Neural cell (in vitro differentiated cells): ENCODE results near the gene PRM1. TPM values are rescaled to one million over a fixed set of nuclear protein-coding genes. Genes with fewer than 3 reads are reported as not detected.

Experiments used
- H2AFZ ChIP-seq: fragments of 200-600, 300-800 bp; sonication (generic), shearing (Covaris generic); 2 replicates; pipeline ENCODE4 v1.6.0; 2014; ENCODE audit warnings: low read depth, mild to moderate bottlenecking, antibody characterized with exemption, low read length, moderate library complexity
- H3F3A ChIP-seq: fragments of 200-600 bp; shearing (Covaris generic); 2 replicates; pipeline ENCODE4 v1.6.1; 2016; ENCODE audit warnings: mild to moderate bottlenecking, moderate library complexity, mixed read lengths, antibody characterized with exemption, low read length; ENCODE audit not compliant: insufficient read depth, poor library complexity, severe bottlenecking
- H3K27ac ChIP-seq: fragments of 200-600, 300-800 bp; sonication (generic), shearing (Covaris generic); 2 replicates; pipeline ENCODE4 v1.5.1; 2014; ENCODE audit warnings: mild to moderate bottlenecking, low read length, moderate library complexity
- H3K27me3 ChIP-seq: fragments of 300-800, 200-600 bp; sonication (generic), shearing (Covaris generic); 2 replicates; pipeline ENCODE4 v1.6.0; 2014; ENCODE audit warnings: mild to moderate bottlenecking, low read depth, low read length, moderate library complexity; ENCODE audit not compliant: insufficient read depth
- H3K36me3 ChIP-seq: fragments of 300-800, 200-600 bp; sonication (generic), shearing (Covaris generic); 2 replicates; pipeline ENCODE4 v1.5.1; 2014; ENCODE audit warnings: mild to moderate bottlenecking, antibody characterized with exemption, low read length, moderate library complexity; ENCODE audit not compliant: insufficient read depth
- H3K4me2 ChIP-seq: fragments of 300-800, 200-600 bp; sonication (generic), shearing (Covaris generic); 2 replicates; pipeline ENCODE4 v1.6.0; 2014; ENCODE audit warnings: mild to moderate bottlenecking, low read length
- H3K4me3 ChIP-seq: fragments of 300-800, 200-600 bp; sonication (generic), shearing (Covaris generic); 2 replicates; pipeline ENCODE4 v1.5.1; 2014; ENCODE audit warnings: mild to moderate bottlenecking, low read length, moderate library complexity
- H3K79me2 ChIP-seq: fragments of 200-600 bp; shearing (Covaris generic); replicated peaks from 2 replicates; pipeline ENCODE4 v1.6.0; 2014; ENCODE audit warnings: mild to moderate bottlenecking, low read length, moderate library complexity; ENCODE audit not compliant: insufficient read depth
- H3K9ac ChIP-seq: fragments of 300-800, 200-600 bp; sonication (generic), shearing (Covaris generic); 2 replicates; pipeline ENCODE4 v1.6.1; 2016; ENCODE audit warnings: mild to moderate bottlenecking, low read length, mixed read lengths
- H3K9me2 ChIP-seq: fragments of 200-600 bp; shearing (Covaris generic); 2 replicates; pipeline ENCODE4 v1.6.1; 2016; ENCODE audit warnings: mild to moderate bottlenecking, low read length, mixed read lengths; ENCODE audit not compliant: insufficient read depth
- H3K9me3 ChIP-seq: fragments of 200-600, 300-800 bp; sonication (generic), shearing (Covaris generic); 2 replicates; pipeline ENCODE4 v1.6.1; 2016; ENCODE audit warnings: mild to moderate bottlenecking, mixed run types, low read length, moderate library complexity, mixed read lengths
- H4K20me1 ChIP-seq: fragments of 200-600 bp; shearing (Covaris generic); 2 replicates; pipeline ENCODE4 v1.6.1; 2016; ENCODE audit warnings: mild to moderate bottlenecking, mixed run types; ENCODE audit not compliant: insufficient read depth
- CTCF ChIP-seq: fragments of 450-650 bp; IDR thresholded peaks from 2 replicates; pipeline ENCODE4 v1.5.1; 2014; ENCODE audit warnings: antibody characterized with exemption, mild to moderate bottlenecking, moderate library complexity; ENCODE audit not compliant: poor library complexity, severe bottlenecking
- EP300 ChIP-seq: fragments of 450-650 bp; conservative IDR thresholded peaks from 2 replicates; pipeline ENCODE4 v1.6.1; 2014; ENCODE audit warnings: antibody characterized with exemption, mild to moderate bottlenecking, moderate library complexity; ENCODE audit not compliant: poor library complexity, severe bottlenecking
- EZH2 ChIP-seq: fragments of 200-600, 300-800 bp; shearing (Covaris generic), sonication (generic); IDR thresholded peaks from 2 replicates; pipeline ENCODE4 v1.6.1; 2014; ENCODE audit warnings: antibody characterized with exemption, low read length, borderline replicate concordance, mild to moderate bottlenecking; ENCODE audit not compliant: insufficient read depth, poor library complexity, severe bottlenecking
- MXI1 ChIP-seq: fragments of 450-650 bp; conservative IDR thresholded peaks from 2 replicates; pipeline ENCODE4 v1.6.1; 2014; ENCODE audit warnings: antibody characterized with exemption, mild to moderate bottlenecking; ENCODE audit not compliant: poor library complexity, severe bottlenecking
- POLR2AphosphoS5 ChIP-seq: IDR thresholded peaks from 2 replicates; pipeline ENCODE4 v1.6.1; 2012
- RAD21 ChIP-seq: fragments of 450-650 bp; conservative IDR thresholded peaks from 2 replicates; pipeline ENCODE4 v1.6.1; 2014; ENCODE audit warnings: antibody characterized with exemption, mild to moderate bottlenecking, moderate library complexity
- REST ChIP-seq: IDR thresholded peaks from 2 replicates; pipeline ENCODE4 v1.6.1; 2012; ENCODE audit warnings: borderline replicate concordance
- SMC3 ChIP-seq: fragments of 450-650 bp; conservative IDR thresholded peaks from 2 replicates; pipeline ENCODE4 v1.6.1; 2014; ENCODE audit warnings: antibody characterized with exemption, mild to moderate bottlenecking, moderate library complexity; ENCODE audit not compliant: poor library complexity
- TAF1 ChIP-seq: IDR thresholded peaks from 2 replicates; pipeline ENCODE4 v1.6.1; 2012; ENCODE audit warnings: low read depth
- polyA plus RNA-seq: library from polyadenylated mRNA; depleted of rRNA; stranded (reverse); fragments of >200 nt; gene quantifications from 2 replicates; pipeline ENCODE4 v1.2.3, GENCODE V29; 2014

The PRM1 gene
- polyA plus RNA-seq, 1 donor from 2014 or later = not detected

- no peaks in the 10 kb centered on the region for H3F3A ChIP-seq
- no peaks in the 10 kb centered on the region for H3K27me3 ChIP-seq
- H4K20me1 ChIP-seq = no peaks in the 10 kb centered on the region
- H3K9me2 ChIP-seq = no peaks in the 10 kb centered on the region
- TF ChIP-seq TAF1 = no peak
- TF ChIP-seq POLR2AphosphoS5 = no peak
- TF ChIP-seq EP300 = no peak
- TF ChIP-seq CTCF = no peak
- TF ChIP-seq REST = no peak
- no peak for TF ChIP-seq SMC3
- H2AFZ ChIP-seq = no peak overlapping the region
- no peak overlapping the region for H3K4me2 ChIP-seq
- H3K36me3 ChIP-seq = no peaks in the 10 kb centered on the region
- no peak overlapping the region for H3K9ac ChIP-seq
- no peaks in the 10 kb centered on the region for H3K79me2 ChIP-seq
- no peaks in the 10 kb centered on the region for H3K9me3 ChIP-seq
- no peak overlapping the region for H3K27ac ChIP-seq
- no peak overlapping the region for H3K4me3 ChIP-seq
Measured at GRCh38 chr16:11242658-11243057, 38.5 kb downstream of the PRM1 start.

GRCh38 chr16:11241480-11242204 lies 39.5 kb downstream of the PRM1 start:
- H3K27ac ChIP-seq = no peak overlapping the region
- H3K79me2 ChIP-seq = no peaks in the 10 kb centered on the region
- H3F3A ChIP-seq = no peaks in the 10 kb centered on the region
- no peaks in the 10 kb centered on the region for H3K36me3 ChIP-seq
- no peak for TF ChIP-seq RAD21
- no peak for TF ChIP-seq EZH2
- no peak for TF ChIP-seq CTCF
- no peak for TF ChIP-seq MXI1
- TF ChIP-seq POLR2AphosphoS5 = no peak
- no peak for TF ChIP-seq REST
- no peak for TF ChIP-seq SMC3
- TF ChIP-seq EP300 = no peak
- TF ChIP-seq TAF1 = no peak
- H4K20me1 ChIP-seq = no peaks in the 10 kb centered on the region
- no peak overlapping the region for H2AFZ ChIP-seq
- H3K27me3 ChIP-seq = no peaks in the 10 kb centered on the region
- no peaks in the 10 kb centered on the region for H3K9me3 ChIP-seq
- H3K9ac ChIP-seq = no peak overlapping the region
- H3K4me3 ChIP-seq = no peak overlapping the region
- H3K9me2 ChIP-seq = no peaks in the 10 kb centered on the region
- H3K4me2 ChIP-seq = no peak overlapping the region
